ENCODE data around the gene RGSL1. TPM values are rescaled to one million over a fixed set of nuclear protein-coding genes. Genes with fewer than 3 reads are reported as not detected.

RGSL1 gene
- polyA plus RNA-seq, 3 donors: not detected

GRCh38 chr1:182495693-182496092 is 45.7 kb downstream of the RGSL1 start:
- no peaks in the 10 kb centered on the region for H3K27me3 ChIP-seq (ENCODE audit: control insufficient read depth in 2 of 2, insufficient read depth in 2 of 2, low read length in 2 of 2)
- no peak overlapping the region for H3K9ac ChIP-seq (ENCODE audit: insufficient read depth, low read length, poor library complexity, severe bottlenecking)
- Mint-ChIP-seq H3K27me3 (ENCODE audit: low read depth in 3 of 3) (peaks cover 0 to 2% (median 0%) of the 10 kb centered on the region in 3 donors), H3K27ac (no peak overlapping the region), H3K9me3 (peaks cover 0 to 12% (median 0%) of the 10 kb centered on the region in 7 donors), H3K4me3 (no peak overlapping the region), H3K4me1 (peaks cover 14% of the 10 kb centered on the region), H3K36me3 (no peaks in the 10 kb centered on the region)
- intact Hi-C loops (cut with micrococcal nuclease): no loop called here
- H4K20me1 ChIP-seq (ENCODE audit: insufficient read depth, low read length): no peaks in the 10 kb centered on the region
- H3K9me3 ChIP-seq (replicated peaks in 1 of 2; ENCODE audit: control insufficient read depth in 1 of 2, insufficient read depth in 1 of 2, low read length in 2 of 2): no peaks in the 10 kb centered on the region
- no peak for DNase-seq
- H3K4me2 ChIP-seq (replicated peaks; ENCODE audit: extremely low read depth, low read length, poor library complexity, severe bottlenecking): no peak overlapping the region
- no peaks in the 10 kb centered on the region for H3K79me2 ChIP-seq (ENCODE audit: insufficient read depth, low read length)
- H2AFZ ChIP-seq (ENCODE audit: insufficient read depth, low read depth, low read length, poor library complexity, severe bottlenecking): no peak overlapping the region
- H3K4me1 ChIP-seq (ENCODE audit: control insufficient read depth in 1 of 2, insufficient read depth in 2 of 2, low read length in 2 of 2): peaks cover 10 to 17% of the 10 kb centered on the region in 2 donors
- no peak overlapping the region for H3K27ac ChIP-seq (ENCODE audit: low read depth in 1 of 2, low read length in 2 of 2)
- TF ChIP-seq, protein P1, sequence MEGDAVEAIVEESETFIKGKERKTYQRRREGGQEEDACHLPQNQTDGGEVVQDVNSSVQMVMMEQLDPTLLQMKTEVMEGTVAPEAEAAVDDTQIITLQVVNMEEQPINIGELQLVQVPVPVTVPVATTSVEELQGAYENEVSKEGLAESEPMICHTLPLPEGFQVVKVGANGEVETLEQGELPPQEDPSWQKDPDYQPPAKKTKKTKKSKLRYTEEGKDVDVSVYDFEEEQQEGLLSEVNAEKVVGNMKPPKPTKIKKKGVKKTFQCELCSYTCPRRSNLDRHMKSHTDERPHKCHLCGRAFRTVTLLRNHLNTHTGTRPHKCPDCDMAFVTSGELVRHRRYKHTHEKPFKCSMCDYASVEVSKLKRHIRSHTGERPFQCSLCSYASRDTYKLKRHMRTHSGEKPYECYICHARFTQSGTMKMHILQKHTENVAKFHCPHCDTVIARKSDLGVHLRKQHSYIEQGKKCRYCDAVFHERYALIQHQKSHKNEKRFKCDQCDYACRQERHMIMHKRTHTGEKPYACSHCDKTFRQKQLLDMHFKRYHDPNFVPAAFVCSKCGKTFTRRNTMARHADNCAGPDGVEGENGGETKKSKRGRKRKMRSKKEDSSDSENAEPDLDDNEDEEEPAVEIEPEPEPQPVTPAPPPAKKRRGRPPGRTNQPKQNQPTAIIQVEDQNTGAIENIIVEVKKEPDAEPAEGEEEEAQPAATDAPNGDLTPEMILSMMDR (IDR thresholded peaks at IDR 0.05): no peak
- H3K4me3 ChIP-seq (replicated peaks in 1 of 3; ENCODE audit: low read depth in 2 of 3, low read length in 3 of 3): no peak overlapping the region
- no peaks in the 10 kb centered on the region for H3K36me3 ChIP-seq (replicated peaks in 1 of 2; ENCODE audit: control insufficient read depth in 1 of 2, insufficient read depth in 2 of 2, low read length in 2 of 2)

- H3K27ac ChIP-seq (ENCODE audit: low read depth in 1 of 2, low read length in 2 of 2): no peak overlapping the region
- TF ChIP-seq, protein P1 (IDR thresholded peaks at IDR 0.05): no peak
- H3K9ac ChIP-seq (ENCODE audit: insufficient read depth, low read length, poor library complexity, severe bottlenecking): no peak overlapping the region
- DNase-seq: no peak
- no peaks in the 10 kb centered on the region for H3K4me1 ChIP-seq (ENCODE audit: control insufficient read depth in 1 of 2, insufficient read depth in 2 of 2, low read length in 2 of 2)
- no peak overlapping the region for H3K4me3 Mint-ChIP-seq
- H3K9me3 ChIP-seq (replicated peaks in 1 of 2; ENCODE audit: control insufficient read depth in 1 of 2, insufficient read depth in 1 of 2, low read length in 2 of 2): no peaks in the 10 kb centered on the region
- H4K20me1 ChIP-seq (ENCODE audit: insufficient read depth, low read length): no peaks in the 10 kb centered on the region
- no peaks in the 10 kb centered on the region for H3K79me2 ChIP-seq (ENCODE audit: insufficient read depth, low read length)
- intact Hi-C loops (cut with micrococcal nuclease): no loop called here
- H3K27me3 Mint-ChIP-seq (ENCODE audit: low read depth in 3 of 3): peaks cover 3% of the 10 kb centered on the region in 3 donors
- no peak overlapping the region for H3K27ac Mint-ChIP-seq
- no peak overlapping the region for H3K4me3 ChIP-seq (replicated peaks in 1 of 3; ENCODE audit: low read depth in 2 of 3, low read length in 3 of 3)
- H3K4me1 Mint-ChIP-seq: no peaks in the 10 kb centered on the region
- H3K27me3 ChIP-seq (ENCODE audit: control insufficient read depth in 2 of 2, insufficient read depth in 2 of 2, low read length in 2 of 2): no peaks in the 10 kb centered on the region
- H3K4me2 ChIP-seq (replicated peaks; ENCODE audit: extremely low read depth, low read length, poor library complexity, severe bottlenecking): no peak overlapping the region
- WGBS (ENCODE audit: insufficient coverage): no CpG with 5 or more reads among the region's 3 CpGs
- no peaks in the 10 kb centered on the region for H3K36me3 ChIP-seq (replicated peaks in 1 of 2; ENCODE audit: control insufficient read depth in 1 of 2, insufficient read depth in 2 of 2, low read length in 2 of 2)
- peaks cover 0 to 11% (median 5%) of the 10 kb centered on the region in 7 donors for H3K9me3 Mint-ChIP-seq
- no peak overlapping the region for H2AFZ ChIP-seq (ENCODE audit: insufficient read depth, low read depth, low read length, poor library complexity, severe bottlenecking)
- no peaks in the 10 kb centered on the region for H3K36me3 Mint-ChIP-seq
Observed at GRCh38 chr1:182507685-182508084, 57.7 kb downstream of the RGSL1 start.

Data from CD14-positive monocyte (primary cell).